A549 (cell line): ENCODE measurements around the gene IGSF9B.

ENCODE experiments used
- BHLHE40 ChIP-seq: IDR thresholded peaks from 2 replicates; pipeline ENCODE4 v1.6.1; 2012; ENCODE audit warnings: low read depth, low read length, inconsistent platforms
- EHF ChIP-seq: fragments of 250-450 bp; sonication (Bioruptor Pico); IDR thresholded peaks from 2 replicates; pipeline ENCODE4 v1.5.0; 2020; ENCODE audit warnings: mild to moderate bottlenecking
- EP300 ChIP-seq, 2 experiments: fragments of >200 bp; sonication (Bioruptor Twin); formaldehyde crosslinking; IDR thresholded peaks; 2 replicates in 1 of 2; 3 replicates in 1 of 2; pipeline ENCODE4 v1.6.1; 2016 to 2017
- JUN ChIP-seq, 2 experiments: fragments of >200 bp; sonication (Bioruptor Twin); formaldehyde crosslinking; IDR thresholded peaks; 2 replicates in 1 of 2; 3 replicates in 1 of 2; pipeline ENCODE4 v1.6.1; 2016 to 2017
- KDM5A ChIP-seq: fragments of 200-600 bp; sonication (generic); IDR thresholded peaks from 2 replicates; pipeline ENCODE4 v1.6.1; 2016; ENCODE audit warnings: antibody characterized with exemption, mild to moderate bottlenecking
- POLR2AphosphoS2 ChIP-seq: conservative IDR thresholded peaks from 2 replicates; pipeline ENCODE4 v1.6.1; 2012; ENCODE audit warnings: low read length, improper control_type of control experiment, inconsistent platforms
- TF ChIP-seq, protein P1 (sequence below): fragments of >200 bp; sonication (Bioruptor Twin); formaldehyde crosslinking; IDR thresholded peaks from 3 replicates; pipeline ENCODE4 v1.5.1; 2016
- TF ChIP-seq, protein P2 (sequence below): IDR thresholded peaks from 2 replicates; pipeline ENCODE4 v1.6.1; 2012

DNA sequence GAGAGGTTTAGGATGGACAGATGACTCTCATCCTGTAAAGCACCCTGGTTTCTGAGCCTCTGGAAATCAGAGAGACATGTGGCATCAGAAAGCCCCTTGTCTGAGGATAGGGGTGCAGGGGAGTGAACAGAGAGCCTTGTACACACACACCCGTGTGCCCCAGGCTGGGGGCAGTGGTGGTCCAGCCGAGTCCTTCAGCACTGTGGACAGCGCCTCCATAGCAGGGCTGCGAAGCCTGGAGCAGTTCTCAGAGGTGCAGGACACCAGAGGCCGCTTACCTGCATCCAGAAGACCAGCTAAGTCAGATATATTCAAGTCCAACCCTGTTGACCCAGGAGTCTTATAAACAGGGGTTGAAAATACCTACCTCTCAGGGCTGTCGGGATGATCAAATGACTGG lies 11.5 kb upstream of the IGSF9B start:
- TF ChIP-seq KDM5A = no peak
- TF ChIP-seq EHF (CRISPR knock-in tag) = no peak
- TF ChIP-seq, protein P1, sequence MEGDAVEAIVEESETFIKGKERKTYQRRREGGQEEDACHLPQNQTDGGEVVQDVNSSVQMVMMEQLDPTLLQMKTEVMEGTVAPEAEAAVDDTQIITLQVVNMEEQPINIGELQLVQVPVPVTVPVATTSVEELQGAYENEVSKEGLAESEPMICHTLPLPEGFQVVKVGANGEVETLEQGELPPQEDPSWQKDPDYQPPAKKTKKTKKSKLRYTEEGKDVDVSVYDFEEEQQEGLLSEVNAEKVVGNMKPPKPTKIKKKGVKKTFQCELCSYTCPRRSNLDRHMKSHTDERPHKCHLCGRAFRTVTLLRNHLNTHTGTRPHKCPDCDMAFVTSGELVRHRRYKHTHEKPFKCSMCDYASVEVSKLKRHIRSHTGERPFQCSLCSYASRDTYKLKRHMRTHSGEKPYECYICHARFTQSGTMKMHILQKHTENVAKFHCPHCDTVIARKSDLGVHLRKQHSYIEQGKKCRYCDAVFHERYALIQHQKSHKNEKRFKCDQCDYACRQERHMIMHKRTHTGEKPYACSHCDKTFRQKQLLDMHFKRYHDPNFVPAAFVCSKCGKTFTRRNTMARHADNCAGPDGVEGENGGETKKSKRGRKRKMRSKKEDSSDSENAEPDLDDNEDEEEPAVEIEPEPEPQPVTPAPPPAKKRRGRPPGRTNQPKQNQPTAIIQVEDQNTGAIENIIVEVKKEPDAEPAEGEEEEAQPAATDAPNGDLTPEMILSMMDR = no peak
- no peak for TF ChIP-seq BHLHE40
- TF ChIP-seq POLR2AphosphoS2 = no peak
- no peak for TF ChIP-seq EP300 (IDR thresholded peaks at IDR 0.05)
- TF ChIP-seq, protein P2, sequence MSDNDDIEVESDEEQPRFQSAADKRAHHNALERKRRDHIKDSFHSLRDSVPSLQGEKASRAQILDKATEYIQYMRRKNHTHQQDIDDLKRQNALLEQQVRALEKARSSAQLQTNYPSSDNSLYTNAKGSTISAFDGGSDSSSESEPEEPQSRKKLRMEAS = no peak
- no peak for TF ChIP-seq JUN (IDR thresholded peaks at IDR 0.05)
